ENCODE results near the gene UCKL1.
"Not testable (repeated sequence)": the region's sequence is repeated elsewhere in the genome, so short reads cannot be mapped to it uniquely, and the experiment has no call there.

The UCKL1 gene

GRCh38 chr20:63942969-63943807 is 13.0 kb downstream of the UCKL1 start:
- DNase-seq, result no peak

- peak; percentile 63 for DNase-seq
Observed at GRCh38 chr20:63942250-63942951, 13.8 kb downstream of the UCKL1 start.

- peak; percentile 89 for DNase-seq
Observed at GRCh38 chr20:63941282-63942081, 14.7 kb downstream of the UCKL1 start.

GRCh38 chr20:63940472-63941266 is 15.5 kb downstream of the UCKL1 start:
- no peak for DNase-seq

- DNase-seq, result no peak
Observed at GRCh38 chr20:63940071-63940471, 16.1 kb downstream of the UCKL1 start.

- DNase-seq, result no peak
Observed at GRCh38 chr20:63939061-63939935, 16.9 kb downstream of the UCKL1 start.

GRCh38 chr20:63937596-63937995 is 18.6 kb downstream of the UCKL1 start:
- no peak for DNase-seq

- DNase-seq, result no peak
Observed at GRCh38 chr20:63935447-63935846, 20.8 kb downstream of the UCKL1 start.

- no peak for DNase-seq
Observed at GRCh38 chr20:63934271-63935068, 21.7 kb downstream of the UCKL1 start.

GRCh38 chr20:63933646-63934045 is 22.6 kb downstream of the UCKL1 start:
- DNase-seq, result no peak

- DNase-seq, result no peak
Observed at GRCh38 chr20:63932606-63933160, 23.5 kb downstream of the UCKL1 start.

GRCh38 chr20:63931735-63932134 is 24.5 kb downstream of the UCKL1 start:
- no peak for DNase-seq

GRCh38 chr20:63930971-63931553 is 25.2 kb downstream of the UCKL1 start:
- no peak for DNase-seq

GRCh38 chr20:63929473-63929883 is 26.7 kb downstream of the UCKL1 start:
- DNase-seq, result not testable (repeated sequence)

GRCh38 chr20:63929071-63929470 is 27.1 kb downstream of the UCKL1 start:
- no peak for DNase-seq

- no peak for DNase-seq
Observed at GRCh38 chr20:63926298-63926697, 29.9 kb downstream of the UCKL1 start.

- DNase-seq, result no peak
Observed at GRCh38 chr20:63924241-63924640, 32.0 kb downstream of the UCKL1 start.

GRCh38 chr20:63923651-63924050 is 32.6 kb downstream of the UCKL1 start:
- DNase-seq, result no peak

- no peak for DNase-seq
Observed at GRCh38 chr20:63920226-63920625, 36.0 kb downstream of the UCKL1 start.

- DNase-seq, result no peak
Observed at GRCh38 chr20:63919130-63919529, 37.1 kb downstream of the UCKL1 start.

All from inflammatory macrophage treated with lipopolysaccharide for 4 hours (primary cell).